ENCODE data around the gene KCNMA1.

DNA sequence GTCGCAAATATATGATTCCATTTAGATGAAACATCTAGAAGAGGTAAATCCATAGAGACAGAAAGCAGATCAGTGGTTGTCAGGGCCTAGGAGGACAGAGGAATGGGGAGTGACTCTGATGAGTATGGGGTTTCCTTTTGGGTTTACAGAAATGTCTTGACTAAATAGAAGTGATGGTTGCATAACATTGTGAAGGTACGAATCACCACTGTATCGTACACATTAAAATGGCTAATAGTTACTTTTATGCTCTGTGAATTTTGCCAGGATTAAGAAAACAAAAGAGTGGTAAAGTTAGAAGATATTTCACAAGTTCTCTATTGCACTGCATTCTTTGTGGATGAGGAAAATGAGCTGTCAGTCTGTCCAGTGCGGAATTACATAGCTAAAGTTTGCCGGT lies 407.4 kb downstream of the KCNMA1 start:
- no peak for TF ChIP-seq EZH2 (IDR thresholded peaks at IDR 0.05; ENCODE audit: low read length, unreplicated experiment)
- TF ChIP-seq, protein P1, sequence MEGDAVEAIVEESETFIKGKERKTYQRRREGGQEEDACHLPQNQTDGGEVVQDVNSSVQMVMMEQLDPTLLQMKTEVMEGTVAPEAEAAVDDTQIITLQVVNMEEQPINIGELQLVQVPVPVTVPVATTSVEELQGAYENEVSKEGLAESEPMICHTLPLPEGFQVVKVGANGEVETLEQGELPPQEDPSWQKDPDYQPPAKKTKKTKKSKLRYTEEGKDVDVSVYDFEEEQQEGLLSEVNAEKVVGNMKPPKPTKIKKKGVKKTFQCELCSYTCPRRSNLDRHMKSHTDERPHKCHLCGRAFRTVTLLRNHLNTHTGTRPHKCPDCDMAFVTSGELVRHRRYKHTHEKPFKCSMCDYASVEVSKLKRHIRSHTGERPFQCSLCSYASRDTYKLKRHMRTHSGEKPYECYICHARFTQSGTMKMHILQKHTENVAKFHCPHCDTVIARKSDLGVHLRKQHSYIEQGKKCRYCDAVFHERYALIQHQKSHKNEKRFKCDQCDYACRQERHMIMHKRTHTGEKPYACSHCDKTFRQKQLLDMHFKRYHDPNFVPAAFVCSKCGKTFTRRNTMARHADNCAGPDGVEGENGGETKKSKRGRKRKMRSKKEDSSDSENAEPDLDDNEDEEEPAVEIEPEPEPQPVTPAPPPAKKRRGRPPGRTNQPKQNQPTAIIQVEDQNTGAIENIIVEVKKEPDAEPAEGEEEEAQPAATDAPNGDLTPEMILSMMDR (conservative IDR thresholded peaks at IDR 0.05; ENCODE audit: low read depth, low read length), result no peak
- no peak for TF ChIP-seq EZH2phosphoT487 (IDR thresholded peaks at IDR 0.05; ENCODE audit: borderline replicate concordance, low read length)

All from PC-3 (cell line).